A673 (cell line): ENCODE measurements around the gene TRAPPC10.

Experiments used
- EZH2 ChIP-seq: fragments of 200-600 bp; sonication (generic); IDR thresholded peaks from 2 replicates; pipeline ENCODE4 v1.6.1; 2017; ENCODE audit warnings: borderline replicate concordance, low read depth, mild to moderate bottlenecking, mixed read lengths, antibody characterized with exemption, low read length; ENCODE audit not compliant: poor library complexity, severe bottlenecking
- TF ChIP-seq, protein P1 (sequence below): fragments of 300-800, 200-600 bp; sonication (generic); conservative IDR thresholded peaks from 2 replicates; pipeline ENCODE4 v1.5.1; 2017; ENCODE audit warnings: low read depth, mild to moderate bottlenecking, antibody characterized with exemption, low read length, moderate library complexity, mixed read lengths

DNA sequence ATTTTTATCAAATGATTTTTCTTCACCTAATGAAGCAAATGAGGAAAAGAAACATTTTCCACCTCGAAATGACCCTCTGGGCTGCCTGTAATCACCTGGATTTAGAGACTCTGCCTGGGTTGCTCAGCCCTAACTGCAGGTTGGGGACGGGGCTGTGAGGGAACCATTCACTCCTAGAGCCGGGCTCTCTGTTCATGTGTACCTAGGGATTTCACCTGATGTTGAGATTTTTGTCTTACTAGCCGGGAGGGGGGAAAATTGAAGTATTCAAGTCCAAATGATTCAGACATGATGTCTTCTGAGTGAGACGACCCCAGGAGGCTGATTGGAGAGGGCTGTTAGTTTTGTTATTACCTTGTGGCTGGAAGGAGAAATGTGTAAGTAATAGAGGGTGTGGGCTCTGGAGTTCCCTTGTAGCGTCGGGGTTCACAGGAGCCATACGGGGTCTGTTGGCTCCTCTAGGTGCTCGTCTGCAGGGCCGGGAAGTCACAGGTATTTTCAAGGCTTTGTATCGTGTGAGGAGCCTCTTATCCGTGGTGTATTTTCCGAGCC, 52.8 kb downstream of the TRAPPC10 start:
- TF ChIP-seq, protein P1, sequence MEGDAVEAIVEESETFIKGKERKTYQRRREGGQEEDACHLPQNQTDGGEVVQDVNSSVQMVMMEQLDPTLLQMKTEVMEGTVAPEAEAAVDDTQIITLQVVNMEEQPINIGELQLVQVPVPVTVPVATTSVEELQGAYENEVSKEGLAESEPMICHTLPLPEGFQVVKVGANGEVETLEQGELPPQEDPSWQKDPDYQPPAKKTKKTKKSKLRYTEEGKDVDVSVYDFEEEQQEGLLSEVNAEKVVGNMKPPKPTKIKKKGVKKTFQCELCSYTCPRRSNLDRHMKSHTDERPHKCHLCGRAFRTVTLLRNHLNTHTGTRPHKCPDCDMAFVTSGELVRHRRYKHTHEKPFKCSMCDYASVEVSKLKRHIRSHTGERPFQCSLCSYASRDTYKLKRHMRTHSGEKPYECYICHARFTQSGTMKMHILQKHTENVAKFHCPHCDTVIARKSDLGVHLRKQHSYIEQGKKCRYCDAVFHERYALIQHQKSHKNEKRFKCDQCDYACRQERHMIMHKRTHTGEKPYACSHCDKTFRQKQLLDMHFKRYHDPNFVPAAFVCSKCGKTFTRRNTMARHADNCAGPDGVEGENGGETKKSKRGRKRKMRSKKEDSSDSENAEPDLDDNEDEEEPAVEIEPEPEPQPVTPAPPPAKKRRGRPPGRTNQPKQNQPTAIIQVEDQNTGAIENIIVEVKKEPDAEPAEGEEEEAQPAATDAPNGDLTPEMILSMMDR, result no peak
- TF ChIP-seq EZH2, result no peak
